HepG2 (cell line): ENCODE data around the gene NREP. TPM values are rescaled to one million over a fixed set of nuclear protein-coding genes. Genes with fewer than 3 reads are reported as not detected.

Source experiments
- ARNT2 ChIP-seq: sonication (generic); formaldehyde crosslinking; IDR thresholded peaks from 2 replicates; pipeline ENCODE4 v1.8.0; 2022; ENCODE audit warnings: mild to moderate bottlenecking, low read depth, missing genetic modification reagents, moderate library complexity
- FLYWCH1 ChIP-seq: sonication (generic); formaldehyde crosslinking; IDR thresholded peaks from 2 replicates; pipeline ENCODE4 v1.8.1; 2023; ENCODE audit warnings: mild to moderate bottlenecking, missing genetic modification reagents
- GABPA ChIP-seq, 2 experiments: IDR thresholded peaks; 2 replicates each; pipeline ENCODE4 v1.6.1; 2011 to 2016; ENCODE audit warnings: low read depth in 2 of 2, low read length in 1 of 2, missing biosample characterization in 1 of 2, missing genetic modification characterization in 1 of 2
- HOXA3 ChIP-seq: sonication (generic); formaldehyde crosslinking; IDR thresholded peaks from 2 replicates; pipeline ENCODE4 v1.5.0; 2020; ENCODE audit warnings: missing genetic modification reagents
- TBX3 ChIP-seq: fragments of 450-650 bp; IDR thresholded peaks from 2 replicates; pipeline ENCODE4 v1.6.1; 2017; ENCODE audit warnings: antibody characterized with exemption, mild to moderate bottlenecking, inconsistent platforms, borderline replicate concordance
- ZNF251 ChIP-seq: sonication (generic); formaldehyde crosslinking; IDR thresholded peaks from 2 replicates; pipeline ENCODE4 v1.9.0; 2021; ENCODE audit warnings: mild to moderate bottlenecking, missing genetic modification reagents
- ZNF614 ChIP-seq: IDR thresholded peaks from 2 replicates; pipeline ENCODE4 v1.6.1; 2018; ENCODE audit warnings: missing biosample characterization, missing genetic modification reagents, inconsistent platforms, borderline replicate concordance
- ZNF703 ChIP-seq: sonication (generic); formaldehyde crosslinking; IDR thresholded peaks from 2 replicates; pipeline ENCODE4 v1.5.1; 2020; ENCODE audit warnings: missing genetic modification reagents, mild to moderate bottlenecking, moderate library complexity, borderline replicate concordance
- polyA plus RNA-seq, 8 experiments: library from polyadenylated mRNA; depleted of rRNA in 3 of 8; stranded (reverse) in 7 of 8; unstranded in 1 of 8; fragments of >200 nt; fragmentation: Illumina TruSeq in 4 of 8; extraction: Trizol in 4 of 8; gene quantifications; 2 replicates each; pipeline versions ENCODE4 v1.2.1 to v1.2.3, GENCODE V29; 2011 to 2016; ENCODE audit warnings: low read depth in 4 of 8, missing spikeins in 1 of 8, mixed read lengths in 1 of 8; ENCODE audit not compliant: insufficient read depth in 1 of 8
- total RNA-seq, 5 experiments: library from RNA; depleted of rRNA; stranded (reverse); fragments of >200 nt; fragmentation: Illumina TruSeq; extraction: Trizol; gene quantifications; 2 replicates each; pipeline ENCODE4 v1.2.3, GENCODE V29; 2016; ENCODE audit warnings: low read depth in 1 of 5
- TF ChIP-seq, protein P1 (sequence below): sonication (generic); formaldehyde crosslinking; IDR thresholded peaks from 2 replicates; pipeline ENCODE4 v1.5.0; 2020; ENCODE audit warnings: missing genetic modification reagents
- TF ChIP-seq, protein P2 (sequence below): sonication (generic); formaldehyde crosslinking; IDR thresholded peaks from 2 replicates; pipeline ENCODE4 v1.4.0; 2020; ENCODE audit warnings: missing genetic modification reagents
- TF ChIP-seq, protein P3 (sequence below): sonication (generic); formaldehyde crosslinking; IDR thresholded peaks from 2 replicates; pipeline ENCODE4 v1.5.1; 2020; ENCODE audit warnings: mild to moderate bottlenecking, missing genetic modification reagents, borderline replicate concordance
- TF ChIP-seq, protein P4 (sequence below): sonication (generic); formaldehyde crosslinking; IDR thresholded peaks from 2 replicates; pipeline ENCODE4 v1.5.1; 2020; ENCODE audit warnings: mild to moderate bottlenecking, missing genetic modification reagents, moderate library complexity
- TF ChIP-seq, protein P5 (sequence below): sonication (generic); formaldehyde crosslinking; IDR thresholded peaks from 2 replicates; pipeline ENCODE4 v1.8.1; 2023; ENCODE audit warnings: mild to moderate bottlenecking, missing genetic modification reagents, borderline replicate concordance
- TF ChIP-seq, protein P6 (sequence below): sonication (generic); formaldehyde crosslinking; IDR thresholded peaks from 2 replicates; pipeline ENCODE4 v1.5.0; 2020; ENCODE audit warnings: mild to moderate bottlenecking, missing genetic modification reagents

NREP gene
- total and polyA plus RNA-seq, 2 of the 13 experiments (the other 11 are each of a cell fraction or from before 2014, with no cell fraction given) = 40.5 to 102 TPM

DNA sequence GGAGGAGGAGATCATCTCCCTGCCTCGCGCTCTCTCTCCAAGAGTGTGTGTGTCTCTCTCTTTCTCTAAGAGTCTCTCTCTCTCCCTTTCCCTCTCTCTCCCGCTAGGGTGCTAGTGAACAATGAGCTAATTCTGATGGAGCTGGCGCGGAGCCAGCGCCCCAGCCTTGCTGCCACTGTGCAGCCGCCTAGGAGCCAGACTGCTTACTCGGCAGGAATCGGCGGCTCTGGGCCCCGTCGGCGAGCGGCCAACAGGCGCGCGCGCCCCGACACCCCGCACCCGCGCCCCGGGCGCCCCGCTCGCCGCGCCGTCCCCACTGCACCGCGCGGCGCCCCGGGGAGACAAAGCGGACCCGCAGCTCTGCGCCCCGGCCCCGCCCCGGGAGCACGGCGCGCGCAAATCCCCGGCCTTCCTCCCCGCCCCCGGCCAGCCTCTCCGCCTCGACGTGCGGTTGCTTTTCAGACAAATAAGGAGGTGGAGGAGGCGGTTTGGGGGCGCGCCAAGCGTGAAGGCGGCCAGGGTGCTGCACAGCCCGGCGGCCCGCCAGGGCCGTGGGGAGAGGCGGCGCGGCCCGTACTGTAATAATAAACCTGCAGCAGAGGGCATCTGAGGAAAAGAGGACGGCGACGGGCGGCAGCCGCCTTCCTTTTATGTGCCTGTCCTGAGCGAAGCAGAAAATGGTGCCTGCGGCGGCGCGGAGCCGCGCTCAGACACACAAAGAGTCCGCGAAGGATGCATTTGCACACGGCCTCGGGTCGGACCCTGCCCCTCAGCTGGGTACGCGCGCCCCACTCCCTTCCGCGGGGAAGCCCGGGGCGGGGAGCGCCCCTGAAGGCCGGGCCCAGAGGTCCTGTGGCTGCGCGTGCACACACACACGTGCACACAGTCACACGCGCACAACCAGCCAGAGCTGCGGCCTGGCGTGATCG is 625 bp upstream of the NREP start (continued):
- TF ChIP-seq, protein P1, sequence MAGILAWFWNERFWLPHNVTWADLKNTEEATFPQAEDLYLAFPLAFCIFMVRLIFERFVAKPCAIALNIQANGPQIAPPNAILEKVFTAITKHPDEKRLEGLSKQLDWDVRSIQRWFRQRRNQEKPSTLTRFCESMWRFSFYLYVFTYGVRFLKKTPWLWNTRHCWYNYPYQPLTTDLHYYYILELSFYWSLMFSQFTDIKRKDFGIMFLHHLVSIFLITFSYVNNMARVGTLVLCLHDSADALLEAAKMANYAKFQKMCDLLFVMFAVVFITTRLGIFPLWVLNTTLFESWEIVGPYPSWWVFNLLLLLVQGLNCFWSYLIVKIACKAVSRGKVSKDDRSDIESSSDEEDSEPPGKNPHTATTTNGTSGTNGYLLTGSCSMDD (CRISPR knock-in tag) = no peak
- TF ChIP-seq ZNF614 (CRISPR knock-in tag) (no peak), TBX3 (0 out of 2 replicates have a peak, but pooled peaks have one; percentile 13), ARNT2 (peak; percentile 80), ZNF251 (no peak), ZNF703 (no peak), HOXA3 (CRISPR knock-in tag) (peak; percentile 40; the same call in 1 of the 2 replicates), GABPA (IDR thresholded peaks at IDR 0.05; ENCODE audit: low read depth, low read length) (no peak), GABPA (CRISPR knock-in tag; IDR thresholded peaks at IDR 0.05; ENCODE audit: low read depth) (no peak), FLYWCH1 (CRISPR knock-in tag) (no peak)
- TF ChIP-seq, protein P2, sequence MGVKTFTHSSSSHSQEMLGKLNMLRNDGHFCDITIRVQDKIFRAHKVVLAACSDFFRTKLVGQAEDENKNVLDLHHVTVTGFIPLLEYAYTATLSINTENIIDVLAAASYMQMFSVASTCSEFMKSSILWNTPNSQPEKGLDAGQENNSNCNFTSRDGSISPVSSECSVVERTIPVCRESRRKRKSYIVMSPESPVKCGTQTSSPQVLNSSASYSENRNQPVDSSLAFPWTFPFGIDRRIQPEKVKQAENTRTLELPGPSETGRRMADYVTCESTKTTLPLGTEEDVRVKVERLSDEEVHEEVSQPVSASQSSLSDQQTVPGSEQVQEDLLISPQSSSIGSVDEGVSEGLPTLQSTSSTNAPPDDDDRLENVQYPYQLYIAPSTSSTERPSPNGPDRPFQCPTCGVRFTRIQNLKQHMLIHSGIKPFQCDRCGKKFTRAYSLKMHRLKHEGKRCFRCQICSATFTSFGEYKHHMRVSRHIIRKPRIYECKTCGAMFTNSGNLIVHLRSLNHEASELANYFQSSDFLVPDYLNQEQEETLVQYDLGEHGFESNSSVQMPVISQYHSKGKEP (CRISPR knock-in tag) = no peak
- TF ChIP-seq, protein P3, sequence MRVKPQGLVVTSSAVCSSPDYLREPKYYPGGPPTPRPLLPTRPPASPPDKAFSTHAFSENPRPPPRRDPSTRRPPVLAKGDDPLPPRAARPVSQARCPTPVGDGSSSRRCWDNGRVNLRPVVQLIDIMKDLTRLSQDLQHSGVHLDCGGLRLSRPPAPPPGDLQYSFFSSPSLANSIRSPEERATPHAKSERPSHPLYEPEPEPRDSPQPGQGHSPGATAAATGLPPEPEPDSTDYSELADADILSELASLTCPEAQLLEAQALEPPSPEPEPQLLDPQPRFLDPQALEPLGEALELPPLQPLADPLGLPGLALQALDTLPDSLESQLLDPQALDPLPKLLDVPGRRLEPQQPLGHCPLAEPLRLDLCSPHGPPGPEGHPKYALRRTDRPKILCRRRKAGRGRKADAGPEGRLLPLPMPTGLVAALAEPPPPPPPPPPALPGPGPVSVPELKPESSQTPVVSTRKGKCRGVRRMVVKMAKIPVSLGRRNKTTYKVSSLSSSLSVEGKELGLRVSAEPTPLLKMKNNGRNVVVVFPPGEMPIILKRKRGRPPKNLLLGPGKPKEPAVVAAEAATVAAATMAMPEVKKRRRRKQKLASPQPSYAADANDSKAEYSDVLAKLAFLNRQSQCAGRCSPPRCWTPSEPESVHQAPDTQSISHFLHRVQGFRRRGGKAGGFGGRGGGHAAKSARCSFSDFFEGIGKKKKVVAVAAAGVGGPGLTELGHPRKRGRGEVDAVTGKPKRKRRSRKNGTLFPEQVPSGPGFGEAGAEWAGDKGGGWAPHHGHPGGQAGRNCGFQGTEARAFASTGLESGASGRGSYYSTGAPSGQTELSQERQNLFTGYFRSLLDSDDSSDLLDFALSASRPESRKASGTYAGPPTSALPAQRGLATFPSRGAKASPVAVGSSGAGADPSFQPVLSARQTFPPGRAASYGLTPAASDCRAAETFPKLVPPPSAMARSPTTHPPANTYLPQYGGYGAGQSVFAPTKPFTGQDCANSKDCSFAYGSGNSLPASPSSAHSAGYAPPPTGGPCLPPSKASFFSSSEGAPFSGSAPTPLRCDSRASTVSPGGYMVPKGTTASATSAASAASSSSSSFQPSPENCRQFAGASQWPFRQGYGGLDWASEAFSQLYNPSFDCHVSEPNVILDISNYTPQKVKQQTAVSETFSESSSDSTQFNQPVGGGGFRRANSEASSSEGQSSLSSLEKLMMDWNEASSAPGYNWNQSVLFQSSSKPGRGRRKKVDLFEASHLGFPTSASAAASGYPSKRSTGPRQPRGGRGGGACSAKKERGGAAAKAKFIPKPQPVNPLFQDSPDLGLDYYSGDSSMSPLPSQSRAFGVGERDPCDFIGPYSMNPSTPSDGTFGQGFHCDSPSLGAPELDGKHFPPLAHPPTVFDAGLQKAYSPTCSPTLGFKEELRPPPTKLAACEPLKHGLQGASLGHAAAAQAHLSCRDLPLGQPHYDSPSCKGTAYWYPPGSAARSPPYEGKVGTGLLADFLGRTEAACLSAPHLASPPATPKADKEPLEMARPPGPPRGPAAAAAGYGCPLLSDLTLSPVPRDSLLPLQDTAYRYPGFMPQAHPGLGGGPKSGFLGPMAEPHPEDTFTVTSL (CRISPR knock-in tag) = no peak; the same call in 1 of the 2 replicates
- TF ChIP-seq, protein P4, sequence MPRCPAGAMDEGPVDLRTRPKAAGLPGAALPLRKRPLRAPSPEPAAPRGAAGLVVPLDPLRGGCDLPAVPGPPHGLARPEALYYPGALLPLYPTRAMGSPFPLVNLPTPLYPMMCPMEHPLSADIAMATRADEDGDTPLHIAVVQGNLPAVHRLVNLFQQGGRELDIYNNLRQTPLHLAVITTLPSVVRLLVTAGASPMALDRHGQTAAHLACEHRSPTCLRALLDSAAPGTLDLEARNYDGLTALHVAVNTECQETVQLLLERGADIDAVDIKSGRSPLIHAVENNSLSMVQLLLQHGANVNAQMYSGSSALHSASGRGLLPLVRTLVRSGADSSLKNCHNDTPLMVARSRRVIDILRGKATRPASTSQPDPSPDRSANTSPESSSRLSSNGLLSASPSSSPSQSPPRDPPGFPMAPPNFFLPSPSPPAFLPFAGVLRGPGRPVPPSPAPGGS = peak; percentile 83; the same call in 1 of the 2 replicates
- TF ChIP-seq, protein P5, sequence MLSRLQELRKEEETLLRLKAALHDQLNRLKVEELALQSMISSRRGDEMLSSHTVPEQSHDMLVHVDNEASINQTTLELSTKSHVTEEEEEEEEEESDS = no peak
- TF ChIP-seq, protein P6, sequence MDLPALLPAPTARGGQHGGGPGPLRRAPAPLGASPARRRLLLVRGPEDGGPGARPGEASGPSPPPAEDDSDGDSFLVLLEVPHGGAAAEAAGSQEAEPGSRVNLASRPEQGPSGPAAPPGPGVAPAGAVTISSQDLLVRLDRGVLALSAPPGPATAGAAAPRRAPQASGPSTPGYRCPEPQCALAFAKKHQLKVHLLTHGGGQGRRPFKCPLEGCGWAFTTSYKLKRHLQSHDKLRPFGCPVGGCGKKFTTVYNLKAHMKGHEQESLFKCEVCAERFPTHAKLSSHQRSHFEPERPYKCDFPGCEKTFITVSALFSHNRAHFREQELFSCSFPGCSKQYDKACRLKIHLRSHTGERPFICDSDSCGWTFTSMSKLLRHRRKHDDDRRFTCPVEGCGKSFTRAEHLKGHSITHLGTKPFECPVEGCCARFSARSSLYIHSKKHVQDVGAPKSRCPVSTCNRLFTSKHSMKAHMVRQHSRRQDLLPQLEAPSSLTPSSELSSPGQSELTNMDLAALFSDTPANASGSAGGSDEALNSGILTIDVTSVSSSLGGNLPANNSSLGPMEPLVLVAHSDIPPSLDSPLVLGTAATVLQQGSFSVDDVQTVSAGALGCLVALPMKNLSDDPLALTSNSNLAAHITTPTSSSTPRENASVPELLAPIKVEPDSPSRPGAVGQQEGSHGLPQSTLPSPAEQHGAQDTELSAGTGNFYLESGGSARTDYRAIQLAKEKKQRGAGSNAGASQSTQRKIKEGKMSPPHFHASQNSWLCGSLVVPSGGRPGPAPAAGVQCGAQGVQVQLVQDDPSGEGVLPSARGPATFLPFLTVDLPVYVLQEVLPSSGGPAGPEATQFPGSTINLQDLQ = peak; percentile 83
